CMK (cell line): Measurements from ENCODE around the gene RRM1.
"Not testable (repeated sequence)": the region's sequence is repeated elsewhere in the genome, so short reads cannot be mapped to it uniquely, and the experiment has no call there.

Experiments used
- DNase-seq: peaks from one replicate; pipeline ENCODE4 v3.0.0-alpha.2; 2010; ENCODE audit warnings: low read depth

Gene RRM1

DNA sequence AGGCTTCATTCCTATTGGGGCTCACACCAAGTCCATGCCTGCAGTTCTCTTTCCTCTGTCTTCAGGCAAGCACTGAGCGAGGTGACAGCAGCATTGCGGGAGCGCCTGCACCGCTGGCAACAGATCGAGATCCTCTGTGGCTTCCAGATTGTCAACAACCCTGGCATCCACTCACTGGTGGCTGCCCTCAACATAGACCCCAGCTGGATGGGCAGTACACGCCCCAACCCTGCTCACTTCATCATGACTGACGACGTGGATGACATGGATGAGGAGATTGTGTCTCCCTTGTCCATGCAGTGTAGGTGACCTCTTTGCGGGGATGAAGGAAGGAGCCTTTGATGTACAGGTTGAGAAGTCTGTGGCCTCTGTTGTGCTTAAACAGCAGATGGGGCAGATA, 11.4 kb upstream of the RRM1 start:
- DNase-seq: no peak

DNA sequence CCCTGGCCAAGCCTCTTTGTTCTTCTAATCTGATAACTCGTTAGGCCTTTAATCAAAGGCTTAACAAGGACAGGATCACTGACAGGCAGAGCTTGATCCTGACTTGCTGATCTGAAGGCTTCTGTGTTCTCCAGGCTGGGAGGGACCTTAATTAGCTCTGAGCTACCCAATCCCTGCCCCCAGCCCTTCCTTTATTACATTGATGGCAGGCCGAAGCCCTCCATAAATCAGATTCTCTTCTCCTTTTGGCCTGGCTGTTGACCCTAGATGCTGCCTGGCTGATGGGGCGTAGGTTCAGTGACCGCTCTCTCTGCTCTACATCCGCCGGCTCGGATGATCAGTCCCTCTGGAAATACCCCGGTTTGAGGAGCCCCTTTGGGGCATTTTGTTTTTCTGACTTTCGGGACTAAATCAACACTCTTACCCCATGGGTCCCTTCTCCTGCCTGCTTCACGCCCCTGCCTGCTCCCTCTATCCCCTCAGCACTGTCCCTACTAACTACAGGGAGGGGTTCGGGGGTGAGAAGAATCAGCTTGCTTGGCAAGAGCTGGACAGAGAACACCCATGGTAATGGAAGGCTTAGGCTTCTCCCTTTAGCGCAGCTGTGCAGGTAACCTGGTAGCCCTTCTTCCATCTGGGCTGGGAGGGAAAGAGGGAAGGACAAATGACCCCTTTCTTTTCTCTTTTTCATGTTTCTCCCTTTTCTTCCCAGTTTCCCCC, 10.0 kb upstream of the RRM1 start:
- no peak for DNase-seq

DNA sequence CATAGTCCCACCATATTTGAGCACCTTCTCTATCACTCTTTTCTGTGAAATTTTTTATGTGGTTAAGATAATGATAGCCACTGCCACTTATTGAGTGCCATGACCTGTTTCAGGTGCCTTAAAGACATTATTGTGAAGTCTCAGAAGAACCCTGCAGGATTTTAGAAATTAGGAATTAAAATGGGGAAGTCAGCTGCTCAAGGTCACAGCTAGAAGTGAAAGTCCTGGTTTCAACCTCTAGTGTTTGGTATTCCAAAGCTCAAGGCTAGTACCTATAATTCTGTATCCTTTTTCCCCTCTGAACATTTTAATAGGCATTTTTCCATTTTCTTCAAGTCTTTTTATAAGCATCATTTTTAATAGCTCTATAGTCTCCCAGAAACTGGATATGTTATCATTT, 9.0 kb upstream of the RRM1 start:
- no peak for DNase-seq

DNA sequence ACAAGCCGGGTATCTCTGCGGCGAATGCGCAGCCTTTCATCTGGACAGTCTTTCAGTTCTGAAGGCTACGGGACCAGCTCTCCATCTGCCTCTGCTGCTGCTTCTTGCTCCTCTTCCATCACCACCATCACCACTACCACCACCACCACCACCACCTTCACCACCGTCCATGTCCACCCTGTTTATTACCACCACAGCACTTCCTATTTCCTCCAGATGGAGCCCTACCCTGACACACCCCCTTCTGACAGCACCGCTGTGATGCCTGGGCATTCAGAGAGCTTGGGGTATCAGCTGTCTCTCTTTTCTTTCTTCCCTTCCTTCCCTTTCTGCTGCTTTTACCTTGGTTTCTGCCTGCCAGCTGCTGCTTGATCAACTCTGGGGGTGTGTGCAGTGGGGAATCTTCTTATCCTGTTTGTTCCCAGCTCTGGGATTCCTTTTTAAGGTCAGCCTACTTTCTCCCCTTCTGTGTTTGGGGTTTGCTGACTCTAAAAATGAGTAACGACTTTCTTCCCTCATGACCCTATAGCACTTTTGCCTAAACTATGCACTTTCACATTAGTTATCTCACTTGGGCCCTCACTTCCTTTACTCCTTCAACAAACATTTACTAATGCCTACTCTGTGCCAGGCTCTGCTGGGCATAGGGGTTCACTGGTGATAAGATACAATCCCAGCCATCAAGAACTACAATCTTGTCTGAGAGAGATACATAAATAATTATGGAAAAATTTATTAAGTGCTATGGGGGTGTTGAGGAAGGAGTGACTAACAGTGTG, 7.8 kb upstream of the RRM1 start:
- no peak for DNase-seq

DNA sequence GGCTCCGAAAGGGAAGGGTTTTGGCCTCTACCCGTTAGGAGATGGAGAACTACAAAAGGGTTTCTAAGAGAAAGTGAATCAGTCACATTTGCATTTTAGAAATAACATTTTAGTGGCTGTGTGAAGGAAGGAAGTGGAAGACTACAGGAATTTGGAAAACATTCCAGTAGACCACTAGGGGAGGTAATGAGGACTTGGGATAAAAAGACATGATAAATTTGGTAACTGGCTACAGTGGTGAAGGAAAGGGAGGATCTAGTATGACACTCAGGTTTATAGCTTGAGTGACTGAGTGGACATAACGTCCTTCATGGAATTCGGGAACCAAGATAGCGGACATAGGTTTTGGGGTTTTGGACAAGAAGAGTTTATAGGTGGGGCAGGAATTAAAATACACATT, 7.0 kb upstream of the RRM1 start:
- DNase-seq: no peak

DNA sequence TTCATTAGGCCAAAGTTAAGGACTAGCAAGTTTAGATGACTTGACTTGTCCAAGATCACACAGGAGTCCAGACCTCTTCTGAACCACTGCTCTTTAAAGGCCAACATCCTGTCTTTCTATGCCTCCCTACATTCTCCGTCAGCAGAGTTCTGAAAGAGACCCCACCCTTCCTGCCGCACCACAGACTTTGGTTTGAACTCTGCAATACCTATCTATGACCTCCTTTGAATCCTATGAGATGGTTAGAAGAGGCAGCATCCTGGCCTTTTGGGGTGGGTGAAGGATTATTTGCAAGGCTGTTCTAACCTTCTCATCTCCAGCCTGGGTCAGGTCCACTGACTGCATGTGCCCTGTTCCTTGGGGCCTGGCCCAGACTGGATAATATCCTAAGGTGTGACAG, 4.3 kb upstream of the RRM1 start:
- no peak for DNase-seq

DNA sequence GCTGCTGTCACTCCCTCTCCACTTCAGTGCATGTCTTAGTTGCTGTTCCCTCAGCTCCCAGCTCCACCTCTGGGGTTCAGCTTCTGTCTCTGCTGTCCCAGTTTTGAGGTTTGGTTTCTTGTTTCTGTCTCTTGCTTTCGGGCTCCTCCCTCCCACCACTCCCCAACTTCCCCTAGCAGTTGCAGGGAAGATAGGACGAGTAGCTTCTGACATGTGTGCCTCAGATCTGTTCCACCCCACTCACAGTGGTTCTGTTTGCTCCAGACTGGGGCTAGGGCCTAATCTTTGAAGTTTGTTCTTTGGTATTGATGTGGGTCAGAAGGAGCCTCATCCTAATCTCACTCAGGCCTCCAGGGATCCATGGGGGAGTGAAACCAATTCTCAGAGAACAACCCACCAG, 2.6 kb upstream of the RRM1 start:
- no peak for DNase-seq

DNA sequence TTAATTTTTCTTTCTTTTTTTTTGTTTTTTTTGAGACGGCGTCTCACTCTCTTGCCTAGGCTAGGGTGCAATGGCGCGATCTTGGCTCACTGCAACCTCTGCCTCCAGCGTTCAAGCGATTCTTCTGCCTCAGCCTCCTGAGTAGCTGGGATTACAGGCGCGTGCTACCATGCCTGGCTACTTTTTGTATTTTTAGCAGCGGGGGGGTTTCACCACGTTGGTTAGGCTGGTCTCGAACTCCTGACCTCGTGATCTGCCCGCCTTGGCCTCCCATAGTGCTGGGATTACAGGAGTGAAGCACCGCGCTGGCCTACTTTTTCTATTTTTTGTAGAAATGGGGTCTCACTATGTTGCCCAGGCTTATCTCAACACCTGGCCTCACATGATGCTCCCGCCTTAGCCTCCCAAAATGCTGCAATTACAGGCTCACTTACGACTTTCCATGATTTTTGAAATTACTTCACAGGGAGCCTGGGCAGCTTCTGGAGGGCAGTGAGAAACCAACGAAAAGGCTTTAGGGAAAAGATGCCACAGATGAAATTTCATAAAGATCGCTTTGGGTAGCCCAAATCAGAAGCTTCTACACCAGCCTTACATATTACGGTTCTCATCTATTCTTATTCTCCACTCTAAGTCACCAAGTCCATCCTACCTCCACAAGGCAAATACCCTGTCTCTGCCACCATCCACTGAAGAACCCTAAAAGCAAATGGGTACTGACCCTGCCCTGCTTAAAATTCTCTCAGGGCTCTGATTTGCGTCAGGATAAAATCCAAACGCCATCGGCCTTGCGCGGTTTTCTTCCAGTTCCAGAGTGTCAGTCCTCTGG, 866 bp upstream of the RRM1 start:
- DNase-seq: no peak

DNA sequence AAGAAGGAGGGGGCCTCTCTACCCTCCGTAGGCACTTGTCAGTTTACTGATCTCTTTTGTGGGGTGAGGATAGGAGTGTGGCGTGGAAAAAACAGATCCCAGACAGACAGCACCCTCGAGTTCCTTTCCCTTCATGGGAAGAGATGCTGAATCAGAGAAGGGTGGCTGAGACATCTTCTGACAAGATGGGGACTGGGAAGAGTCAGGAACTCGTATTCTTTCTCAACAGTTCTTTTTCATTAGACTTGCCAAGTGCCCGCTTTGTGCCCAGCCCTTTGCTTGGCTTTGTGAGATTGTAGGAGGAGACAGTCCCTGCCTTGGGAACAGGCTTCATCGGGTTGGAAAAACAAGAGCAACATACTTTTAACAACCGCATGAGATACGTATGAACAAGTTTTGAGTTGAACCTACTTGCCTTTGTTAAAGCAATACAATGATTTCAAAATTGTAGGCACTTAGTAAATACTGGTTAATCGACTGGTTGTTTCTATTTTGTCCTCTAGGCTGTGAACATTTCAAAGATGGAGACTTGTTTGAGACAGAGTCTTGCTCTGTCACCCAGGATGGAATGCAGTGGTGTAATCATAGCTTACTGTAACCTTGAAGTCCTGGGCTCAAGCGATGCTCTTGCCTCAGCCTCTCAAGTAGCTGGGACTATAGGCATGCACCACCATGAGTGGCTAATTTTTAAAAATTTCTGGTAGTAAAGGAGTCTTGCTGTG, 1.1 kb downstream of the RRM1 start:
- no peak for DNase-seq

DNA sequence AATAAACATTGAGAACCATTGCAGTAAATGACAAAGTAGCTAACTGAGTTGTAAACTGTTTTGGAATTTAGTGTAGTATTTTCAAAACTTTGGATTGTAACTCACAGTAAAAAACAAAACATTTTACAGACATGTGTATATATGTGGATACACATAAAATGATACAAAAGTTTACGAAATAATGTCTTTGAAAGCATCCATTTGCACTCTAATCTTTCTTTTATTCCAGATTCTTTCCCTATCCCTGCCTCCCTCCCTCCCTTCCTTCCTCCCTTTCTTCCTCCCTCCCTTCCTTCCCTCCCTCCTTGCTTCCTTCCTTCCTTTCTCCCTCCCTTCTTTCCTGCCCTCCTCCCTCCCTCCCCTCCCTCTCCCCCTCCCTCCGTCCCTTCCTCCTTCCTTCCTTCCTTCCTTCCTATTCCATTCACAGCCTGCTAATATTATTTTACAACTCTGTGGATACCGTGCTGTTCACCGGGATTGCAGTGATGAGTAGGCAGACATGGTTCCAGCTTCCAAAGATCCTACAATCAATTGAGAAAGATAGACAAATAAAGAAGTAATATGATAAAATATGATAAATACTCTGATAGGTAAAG, 3.5 kb downstream of the RRM1 start:
- no peak for DNase-seq

DNA sequence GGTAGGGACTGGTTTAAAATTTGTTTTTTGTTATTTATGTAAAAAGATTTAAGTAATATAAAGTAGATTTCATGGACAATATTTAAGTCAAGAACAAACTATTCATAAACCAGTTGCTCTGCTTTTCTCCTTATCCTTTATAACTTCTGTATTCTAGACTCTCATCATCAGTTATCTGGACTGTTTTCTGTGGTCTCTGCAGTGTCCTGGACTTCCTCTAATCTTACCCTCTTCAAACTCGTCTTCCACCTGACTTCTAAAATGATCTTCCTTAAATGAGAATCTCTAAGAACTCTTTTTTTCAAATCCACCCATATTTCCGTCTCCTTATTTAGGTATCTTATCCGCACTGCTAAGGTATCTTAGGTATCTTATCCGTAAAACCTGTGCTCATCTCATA, 8.1 kb downstream of the RRM1 start:
- DNase-seq: no peak

DNA sequence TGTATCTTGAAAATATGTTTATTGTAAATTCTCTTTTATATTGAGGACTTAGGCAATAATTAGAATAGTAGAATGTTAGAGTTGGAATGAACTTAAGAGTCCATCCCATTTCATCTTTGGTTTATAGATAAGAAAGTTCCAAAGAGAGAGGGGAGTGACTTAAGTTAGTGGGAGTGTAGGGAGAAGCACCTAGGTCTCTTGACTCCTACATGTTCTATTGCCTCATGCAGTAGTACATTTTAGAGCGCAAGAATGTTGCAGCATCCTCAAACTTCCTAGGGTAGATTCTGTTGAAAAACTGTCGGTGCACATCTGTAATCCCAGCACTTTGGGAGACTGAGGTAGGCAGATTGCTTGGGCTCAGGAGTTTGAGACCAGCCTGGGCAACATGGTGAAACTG, 8.7 kb downstream of the RRM1 start:
- DNase-seq: no peak

DNA sequence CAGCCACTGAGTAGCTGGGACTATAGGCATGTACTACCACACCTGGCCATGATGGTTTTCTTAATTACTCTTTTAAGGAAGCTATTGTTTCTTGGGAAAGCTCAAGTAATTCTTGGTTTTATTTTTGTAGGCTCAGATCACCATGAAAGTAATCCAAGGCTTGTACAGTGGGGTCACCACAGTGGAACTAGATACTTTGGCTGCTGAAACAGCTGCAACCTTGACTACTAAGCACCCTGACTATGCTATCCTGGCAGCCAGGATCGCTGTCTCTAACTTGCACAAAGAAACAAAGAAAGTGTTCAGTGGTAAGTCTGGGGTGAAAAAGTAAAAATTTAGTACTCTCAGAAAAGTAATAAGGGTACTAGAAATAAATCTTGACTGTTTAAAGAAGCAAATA, 11.3 kb downstream of the RRM1 start:
- no peak for DNase-seq

DNA sequence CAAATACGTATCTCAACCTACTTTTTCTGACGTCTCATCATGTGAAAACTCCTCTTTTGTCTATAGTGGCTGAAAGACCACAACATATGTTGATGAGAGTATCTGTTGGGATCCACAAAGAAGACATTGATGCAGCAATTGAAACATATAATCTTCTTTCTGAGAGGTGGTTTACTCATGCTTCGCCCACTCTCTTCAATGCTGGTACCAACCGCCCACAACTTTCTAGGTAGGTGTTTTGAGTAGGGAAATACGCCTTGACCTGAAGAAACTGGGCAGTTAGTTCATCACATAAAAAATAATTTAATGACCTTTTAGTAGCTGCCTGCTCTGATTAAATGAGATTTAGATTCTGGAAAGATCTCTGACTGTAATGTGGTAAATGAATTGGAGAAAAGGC, 17.2 kb downstream of the RRM1 start:
- DNase-seq: no peak

DNA sequence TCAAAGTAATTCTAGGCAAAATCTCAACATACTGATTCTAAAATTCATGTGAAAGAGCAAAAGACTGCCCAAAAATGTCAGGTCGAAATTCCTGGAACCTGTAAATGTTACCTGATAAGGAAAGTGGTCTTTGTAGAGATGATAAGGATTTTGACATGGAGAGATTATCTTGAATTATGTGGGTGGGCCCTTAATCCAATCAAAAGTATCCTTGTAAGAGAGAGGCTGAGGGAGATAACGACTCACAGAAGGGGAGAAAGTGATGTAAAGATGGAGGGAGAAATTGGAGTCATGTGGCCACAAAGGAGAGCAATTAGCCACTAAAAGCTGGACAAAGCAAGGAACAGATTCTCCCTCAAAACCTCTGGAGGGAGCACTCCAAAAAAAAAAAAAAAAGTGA, 20.5 kb downstream of the RRM1 start:
- no peak for DNase-seq

DNA sequence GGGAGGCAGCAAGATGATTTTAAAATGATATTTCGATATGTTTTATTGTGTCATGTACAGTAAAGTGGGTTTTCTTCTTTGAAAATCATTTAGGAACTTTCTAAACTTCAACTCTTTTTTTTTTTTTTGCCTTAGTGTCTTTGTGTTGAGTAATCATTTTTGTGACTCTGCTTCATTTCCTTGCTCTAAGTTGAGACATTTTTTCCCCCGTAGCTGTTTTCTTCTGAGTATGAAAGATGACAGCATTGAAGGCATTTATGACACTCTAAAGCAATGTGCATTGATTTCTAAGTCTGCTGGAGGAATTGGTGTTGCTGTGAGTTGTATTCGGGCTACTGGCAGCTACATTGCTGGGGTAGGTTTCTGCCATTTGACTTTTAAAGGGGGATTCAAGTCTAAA, 23.5 kb downstream of the RRM1 start:
- no peak for DNase-seq

DNA sequence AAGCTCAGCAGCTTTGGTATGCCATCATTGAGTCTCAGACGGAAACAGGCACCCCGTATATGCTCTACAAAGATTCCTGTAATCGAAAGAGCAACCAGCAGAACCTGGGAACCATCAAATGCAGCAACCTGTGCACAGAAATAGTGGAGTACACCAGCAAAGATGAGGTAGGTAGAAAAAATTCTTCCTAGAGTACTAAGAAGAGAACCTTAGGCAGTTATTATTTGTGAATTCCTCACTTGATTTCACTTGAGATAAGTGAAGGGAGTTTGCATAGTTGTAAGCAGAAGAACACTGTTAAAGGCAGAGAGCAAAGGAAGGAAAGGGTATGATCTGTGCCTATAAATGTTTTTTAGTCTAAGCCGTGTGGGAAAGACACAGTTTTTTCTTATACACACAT, 28.6 kb downstream of the RRM1 start:
- DNase-seq: no peak

DNA sequence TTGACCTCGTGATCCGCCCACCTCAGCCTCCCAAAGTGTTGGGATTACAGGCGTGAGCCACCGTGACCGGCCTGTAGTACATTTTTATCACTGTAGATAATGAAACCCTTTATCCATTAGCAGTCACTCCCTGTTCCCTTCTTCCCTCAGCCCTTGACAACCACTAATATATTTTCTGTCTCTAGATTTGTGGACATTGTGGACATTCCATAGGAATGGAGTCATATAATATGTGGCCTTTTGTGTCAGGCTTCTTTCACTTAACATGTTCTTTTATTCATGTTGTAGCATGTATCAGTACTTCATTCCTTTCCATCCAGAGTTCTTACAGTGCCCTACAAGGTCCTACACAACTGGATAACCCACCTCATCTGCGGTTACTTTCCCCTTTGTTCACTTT, 30.5 kb downstream of the RRM1 start:
- DNase-seq: no peak

DNA sequence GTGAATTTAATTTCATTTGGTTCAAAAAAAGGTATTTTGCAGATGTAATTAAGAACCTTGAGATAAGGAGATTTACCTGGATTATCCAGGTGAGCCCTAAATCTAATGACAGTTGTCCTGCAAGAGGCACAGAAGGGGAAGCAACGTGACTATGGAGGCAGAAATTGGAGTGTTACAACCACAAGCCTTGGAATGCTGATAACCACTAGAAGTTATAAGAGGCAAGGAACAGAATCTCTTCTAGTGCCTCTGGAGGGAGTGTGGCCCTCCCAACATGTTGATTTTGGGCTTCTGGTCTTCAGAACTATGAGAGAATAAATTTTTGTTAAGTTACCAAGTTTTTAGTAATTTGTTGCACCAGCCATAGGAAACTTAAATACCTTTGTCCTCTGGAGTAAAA, 32.8 kb downstream of the RRM1 start:
- DNase-seq: no peak

DNA sequence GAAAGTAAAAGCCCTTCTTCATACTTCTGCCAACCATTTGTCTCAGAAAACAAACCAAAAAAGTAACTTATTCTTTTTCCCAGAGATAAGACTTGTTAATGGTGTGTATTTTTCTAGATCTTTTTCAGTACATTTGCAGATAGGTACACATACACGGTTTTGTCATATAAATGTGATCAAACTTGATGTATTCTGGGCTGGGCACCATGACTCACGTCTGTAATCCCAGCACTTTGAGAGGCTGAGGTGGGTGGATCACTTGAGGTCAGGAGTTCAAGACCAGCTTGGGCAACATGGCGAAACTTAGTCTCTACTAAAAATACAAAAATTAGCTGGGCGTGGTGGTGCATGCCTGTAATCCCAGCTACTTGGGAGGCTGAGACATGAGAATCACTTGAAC, 35.6 kb downstream of the RRM1 start:
- not testable (repeated sequence) for DNase-seq

DNA sequence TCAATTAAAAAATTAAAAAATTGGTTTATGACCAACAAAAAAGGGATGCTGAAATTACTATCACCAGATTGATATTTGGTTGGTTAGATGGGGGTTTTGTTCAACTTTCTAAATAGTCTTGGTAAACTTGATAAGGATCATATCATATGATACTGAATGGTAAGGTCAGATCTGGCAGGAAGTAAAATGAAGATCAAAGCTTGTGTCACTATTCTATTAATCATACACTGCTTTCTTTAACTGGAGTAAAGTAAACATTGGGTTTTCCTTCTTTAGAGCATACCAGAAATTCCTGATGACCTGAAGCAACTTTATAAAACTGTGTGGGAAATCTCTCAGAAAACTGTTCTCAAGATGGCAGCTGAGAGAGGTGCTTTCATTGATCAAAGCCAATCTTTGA, 40.2 kb downstream of the RRM1 start:
- DNase-seq: no peak

DNA sequence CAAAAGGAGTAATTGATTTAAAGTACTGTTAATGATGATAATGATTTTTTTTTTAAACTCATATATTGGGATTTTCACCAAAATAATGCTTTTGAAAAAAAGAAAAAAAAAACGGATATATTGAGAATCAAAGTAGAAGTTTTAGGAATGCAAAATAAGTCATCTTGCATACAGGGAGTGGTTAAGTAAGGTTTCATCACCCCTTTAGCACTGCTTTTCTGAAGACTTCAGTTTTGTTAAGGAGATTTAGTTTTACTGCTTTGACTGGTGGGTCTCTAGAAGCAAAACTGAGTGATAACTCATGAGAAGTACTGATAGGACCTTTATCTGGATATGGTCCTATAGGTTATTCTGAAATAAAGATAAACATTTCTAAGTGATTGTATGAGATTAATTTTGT, 43.9 kb downstream of the RRM1 start:
- no peak for DNase-seq
